SW480 (cell line): Measurements from ENCODE around the gene MGAT4A.

Source experiments
- DNase-seq: peaks from one replicate; pipeline ENCODE4 v3.0.0-alpha.2; 2016; ENCODE audit warnings: low spot score

The MGAT4A gene

DNA sequence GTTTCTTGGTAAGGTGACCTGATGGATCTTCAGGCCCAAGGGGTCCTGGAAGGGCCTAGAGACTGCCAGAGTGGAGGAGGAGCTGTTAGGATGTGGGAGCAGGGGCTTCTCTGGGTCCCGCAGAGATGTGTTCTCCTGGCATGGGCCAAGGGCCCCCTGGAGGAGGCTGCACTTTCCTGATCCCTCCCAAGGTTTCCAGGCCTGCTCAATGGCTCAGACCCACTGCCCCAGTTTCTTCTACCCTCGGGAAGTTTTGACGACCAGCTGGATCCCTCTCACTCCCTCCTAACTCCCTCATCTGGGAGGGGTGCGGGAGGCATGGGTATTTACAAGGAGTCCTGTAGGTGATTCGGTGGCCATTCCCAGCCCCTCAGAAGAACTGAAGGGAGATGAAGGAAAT, 158.7 kb downstream of the MGAT4A start:
- DNase-seq, result no peak

- DNase-seq, result no peak
These were observed 159.1 kb downstream of the MGAT4A start for GRCh38 chr2:98571796-98572195.

GRCh38 chr2:98571121-98571701, 159.7 kb downstream of the MGAT4A start:
- no peak for DNase-seq

DNA sequence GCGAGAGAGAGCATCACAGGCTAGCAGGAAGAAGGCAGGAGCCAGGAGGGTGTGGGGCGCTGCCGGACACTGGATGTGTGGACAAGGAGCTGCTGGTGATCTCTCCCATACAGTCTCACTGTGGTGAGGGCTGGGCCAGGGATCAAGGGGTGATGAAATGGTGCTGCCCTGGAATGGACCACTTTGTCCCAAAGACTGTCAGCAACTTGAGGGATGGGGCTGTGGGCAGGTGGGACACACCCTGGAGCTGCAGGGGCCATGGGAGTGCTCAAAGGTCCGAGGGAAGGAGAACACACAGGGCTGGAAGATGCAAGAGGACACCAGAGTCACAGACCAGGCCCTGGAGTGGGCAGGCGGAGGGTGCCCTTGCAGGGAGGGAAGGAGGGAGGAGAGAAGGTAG, 160.6 kb downstream of the MGAT4A start:
- DNase-seq, result no peak

DNA sequence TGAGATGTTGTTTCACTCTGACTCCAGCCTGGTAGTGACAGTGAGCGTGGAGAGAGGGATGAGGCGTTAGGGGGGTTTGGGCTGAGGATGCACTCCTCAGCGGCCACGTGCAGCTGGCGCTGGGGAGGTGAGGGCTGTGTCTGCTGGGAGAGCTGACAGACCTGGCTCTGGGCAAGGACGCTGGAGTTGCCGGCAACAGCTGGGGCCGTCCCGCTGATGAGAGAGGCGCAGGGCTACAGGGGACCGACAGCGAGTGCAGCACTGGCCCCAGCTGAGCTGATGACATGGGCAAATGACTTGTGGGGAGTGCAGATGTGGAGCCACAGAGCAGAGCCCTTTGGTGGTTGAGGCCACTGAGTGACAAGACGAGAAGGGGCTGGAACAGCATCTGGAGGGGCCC, 161.0 kb downstream of the MGAT4A start:
- DNase-seq, result no peak

DNA sequence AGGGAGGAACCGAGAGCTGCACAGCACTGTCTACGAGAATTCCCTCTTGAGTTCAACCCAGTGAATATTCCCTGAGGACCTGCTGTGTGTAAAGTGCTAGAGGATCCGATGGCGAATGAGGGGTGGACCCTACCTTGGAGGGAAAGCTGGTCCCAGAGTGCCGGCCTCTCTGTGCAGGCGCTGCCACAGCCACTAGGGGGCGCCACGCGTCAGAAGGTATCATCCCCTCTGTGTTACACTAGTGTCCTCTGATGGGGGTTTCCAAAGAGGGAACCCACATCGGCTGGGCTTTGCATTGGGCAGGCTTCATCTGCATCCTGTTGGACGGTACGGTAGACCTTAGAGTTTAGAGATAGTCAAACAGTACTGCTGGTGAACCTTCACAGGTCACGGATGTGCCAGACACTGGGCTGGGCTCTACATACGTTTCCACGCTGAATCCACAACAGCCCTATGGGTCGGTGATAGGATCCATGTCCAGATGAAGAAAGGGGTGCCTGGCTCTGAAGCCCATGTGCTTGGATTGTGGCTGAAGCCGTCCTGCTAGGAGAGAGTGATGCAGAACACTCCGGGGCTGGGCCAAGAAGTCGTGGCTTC, 161.6 kb downstream of the MGAT4A start:
- no peak for DNase-seq
